ENCODE data around the gene FOXP3. TPM values are rescaled to one million over a fixed set of nuclear protein-coding genes. Genes with fewer than 3 reads are reported as not detected.

Gene FOXP3
- total RNA-seq, 4 donors from 2014 or later, result 0.22 TPM; not detected in 3

- TF ChIP-seq EP300 (IDR thresholded peaks at IDR 0.05) (no peak), POLR2A (IDR thresholded peaks at IDR 0.05) (no peak), POLR2AphosphoS5 (IDR thresholded peaks at IDR 0.05) (no peak)
- TF ChIP-seq, protein P1, sequence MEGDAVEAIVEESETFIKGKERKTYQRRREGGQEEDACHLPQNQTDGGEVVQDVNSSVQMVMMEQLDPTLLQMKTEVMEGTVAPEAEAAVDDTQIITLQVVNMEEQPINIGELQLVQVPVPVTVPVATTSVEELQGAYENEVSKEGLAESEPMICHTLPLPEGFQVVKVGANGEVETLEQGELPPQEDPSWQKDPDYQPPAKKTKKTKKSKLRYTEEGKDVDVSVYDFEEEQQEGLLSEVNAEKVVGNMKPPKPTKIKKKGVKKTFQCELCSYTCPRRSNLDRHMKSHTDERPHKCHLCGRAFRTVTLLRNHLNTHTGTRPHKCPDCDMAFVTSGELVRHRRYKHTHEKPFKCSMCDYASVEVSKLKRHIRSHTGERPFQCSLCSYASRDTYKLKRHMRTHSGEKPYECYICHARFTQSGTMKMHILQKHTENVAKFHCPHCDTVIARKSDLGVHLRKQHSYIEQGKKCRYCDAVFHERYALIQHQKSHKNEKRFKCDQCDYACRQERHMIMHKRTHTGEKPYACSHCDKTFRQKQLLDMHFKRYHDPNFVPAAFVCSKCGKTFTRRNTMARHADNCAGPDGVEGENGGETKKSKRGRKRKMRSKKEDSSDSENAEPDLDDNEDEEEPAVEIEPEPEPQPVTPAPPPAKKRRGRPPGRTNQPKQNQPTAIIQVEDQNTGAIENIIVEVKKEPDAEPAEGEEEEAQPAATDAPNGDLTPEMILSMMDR (IDR thresholded peaks at IDR 0.05), result no peak
- no peak for ATAC-seq
- no peaks in the 10 kb centered on the region for H3K9me3 ChIP-seq
- H3K27me3 ChIP-seq, result no peaks in the 10 kb centered on the region
- WGBS, 2 donors (ENCODE audit: low coverage in 1 of 2), result 71% methylated on average over 5 of the region's 10 CpGs
- H3K4me1 ChIP-seq, result peaks cover 0 to 15% (median 7%) of the 10 kb centered on the region in 3 donors
- H3K4me3 ChIP-seq, result no peak overlapping the region
- H3K36me3 ChIP-seq, result no peaks in the 10 kb centered on the region
- H3K27ac ChIP-seq, result no peak overlapping the region
Observed at GRCh38 chrX:49266523-49267445, 2.3 kb upstream of the FOXP3 start.

DNA sequence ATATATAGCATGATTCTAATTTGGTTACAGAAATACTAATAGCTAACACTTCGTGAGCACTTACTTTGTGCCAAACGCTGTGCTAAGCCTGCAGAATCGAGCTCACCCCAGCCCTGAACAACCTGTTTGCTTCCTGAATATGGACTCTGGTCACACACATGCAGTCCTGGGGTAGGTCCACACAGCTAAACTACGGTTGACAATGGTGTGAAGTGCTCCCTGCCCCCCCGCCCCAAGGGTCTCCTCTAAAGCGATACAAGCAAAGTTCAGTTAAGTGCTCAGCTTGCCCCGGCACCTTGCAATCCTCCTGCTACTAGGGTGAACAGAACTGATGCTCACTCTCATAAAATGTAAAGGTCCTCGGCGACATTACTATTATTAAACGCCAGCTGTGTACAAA is 879 bp downstream of the FOXP3 start:
- WGBS, 2 donors (ENCODE audit: low coverage in 1 of 2), result 68 to 79% methylated on average over 4 to 6 of the region's 10 CpGs
- TF ChIP-seq, protein P1 (IDR thresholded peaks at IDR 0.05), result no peak
- TF ChIP-seq POLR2A (IDR thresholded peaks at IDR 0.05) (no peak), POLR2AphosphoS5 (IDR thresholded peaks at IDR 0.05) (no peak), EP300 (IDR thresholded peaks at IDR 0.05) (no peak)
- Histone ChIP-seq H3K27ac (no peak overlapping the region), H3K27me3 (no peaks in the 10 kb centered on the region), H3K4me1 (no peaks in the 10 kb centered on the region), H3K36me3 (no peaks in the 10 kb centered on the region), H3K4me3 (no peak overlapping the region), H3K9me3 (no peaks in the 10 kb centered on the region)
- no peak for ATAC-seq

- H3K36me3 ChIP-seq, result no peaks in the 10 kb centered on the region
Observed at GRCh38 chrX:49262603-49263002, 1.9 kb downstream of the FOXP3 start.

GRCh38 chrX:49260221-49260985 is 4.1 kb downstream of the FOXP3 start:
- H3K27me3 ChIP-seq, result no peaks in the 10 kb centered on the region
- TF ChIP-seq EP300 (IDR thresholded peaks at IDR 0.05) (no peak), POLR2A (IDR thresholded peaks at IDR 0.05) (no peak), POLR2AphosphoS5 (IDR thresholded peaks at IDR 0.05) (no peak)
- TF ChIP-seq, protein P1 (IDR thresholded peaks at IDR 0.05), result no peak
- H3K4me1 ChIP-seq, result no peaks in the 10 kb centered on the region
- H3K4me3 ChIP-seq, result no peak overlapping the region
- no CpG with 5 or more reads among the region's 17 CpGs for WGBS, 2 donors (ENCODE audit: low coverage in 1 of 2)
- no peak for ATAC-seq
- H3K27ac ChIP-seq, result no peak overlapping the region
- H3K9me3 ChIP-seq, result no peaks in the 10 kb centered on the region
- H3K36me3 ChIP-seq, result no peaks in the 10 kb centered on the region

More at GRCh38 chrX:49262603-49263002, 1.9 kb downstream of the FOXP3 start:
- H3K4me3 ChIP-seq, result no peak overlapping the region
- no peak overlapping the region for H3K27ac ChIP-seq
- H3K27me3 ChIP-seq, result no peaks in the 10 kb centered on the region
- no peaks in the 10 kb centered on the region for H3K9me3 ChIP-seq
- TF ChIP-seq POLR2AphosphoS5 (IDR thresholded peaks at IDR 0.05) (no peak), POLR2A (IDR thresholded peaks at IDR 0.05) (no peak), EP300 (IDR thresholded peaks at IDR 0.05) (no peak)
- TF ChIP-seq, protein P1 (IDR thresholded peaks at IDR 0.05), result no peak
- 33 to 80% methylated on average over 1 of the region's 1 CpG for WGBS, 2 donors (ENCODE audit: low coverage in 1 of 2)
- no peak for ATAC-seq
- H3K4me1 ChIP-seq, result no peaks in the 10 kb centered on the region
